ENCODE results near the gene KCNIP4. TPM values are rescaled to one million over a fixed set of nuclear protein-coding genes. Genes with fewer than 3 reads are reported as not detected.
"Not testable (repeated sequence)": the region's sequence is repeated elsewhere in the genome, so short reads cannot be mapped to it uniquely, and the experiment has no call there.

The KCNIP4 gene
- total and polyA plus RNA-seq, 4 donors: not detected

- no peaks in the 10 kb centered on the region for H3K27me3 ChIP-seq (ENCODE audit: control insufficient read depth in 1 of 2, insufficient read depth in 2 of 2, low read length in 1 of 2)
- ATAC-seq (ENCODE audit: low FRiP score) (no peak), DNase-seq (no peak)
- no peak overlapping the region for H3K4me3 ChIP-seq (ENCODE audit: low read length in 2 of 2)
- H3K27ac ChIP-seq (ENCODE audit: low read depth in 1 of 2, low read length in 2 of 2): no peak overlapping the region
- no peaks in the 10 kb centered on the region for H3K4me1 ChIP-seq (ENCODE audit: control insufficient read depth in 1 of 2, insufficient read depth in 2 of 2, low read length in 2 of 2)
- intact Hi-C loops (cut with DNase I): no loop called here
- H3K9me3 ChIP-seq (ENCODE audit: control insufficient read depth, low read length): no peaks in the 10 kb centered on the region
- H3K36me3 ChIP-seq (ENCODE audit: control insufficient read depth in 1 of 2, insufficient read depth in 2 of 2, low read length in 1 of 2): no peaks in the 10 kb centered on the region
Observed at GRCh38 chr4:20761382-20761781, 1187.2 kb downstream of the KCNIP4 start.

GRCh38 chr4:20760053-20760452, 1188.5 kb downstream of the KCNIP4 start:
- ATAC-seq (ENCODE audit: low FRiP score): no peak

GRCh38 chr4:20754036-20754435, 1194.5 kb downstream of the KCNIP4 start:
- intact Hi-C loops (cut with DNase I): no loop called here
- no peaks in the 10 kb centered on the region for H3K9me3 ChIP-seq (ENCODE audit: control insufficient read depth, low read length)
- no peaks in the 10 kb centered on the region for H3K36me3 ChIP-seq (ENCODE audit: control insufficient read depth in 1 of 2, insufficient read depth in 2 of 2, low read length in 1 of 2)
- 72 to 91% methylated on average over 1 of the region's 1 CpG for WGBS, 2 donors
- no peaks in the 10 kb centered on the region for H3K27me3 ChIP-seq (ENCODE audit: control insufficient read depth in 1 of 2, insufficient read depth in 2 of 2, low read length in 1 of 2)
- H3K27ac ChIP-seq (ENCODE audit: low read depth in 1 of 2, low read length in 2 of 2): no peak overlapping the region
- DNase-seq (no peak), ATAC-seq (ENCODE audit: low FRiP score) (no peak)
- H3K4me3 ChIP-seq (ENCODE audit: low read length in 2 of 2): no peak overlapping the region
- no peaks in the 10 kb centered on the region for H3K4me1 ChIP-seq (ENCODE audit: control insufficient read depth in 1 of 2, insufficient read depth in 2 of 2, low read length in 2 of 2)

More at GRCh38 chr4:20760053-20760452, 1188.5 kb downstream of the KCNIP4 start:
- Histone ChIP-seq H3K27ac (ENCODE audit: low read depth in 1 of 2, low read length in 2 of 2) (no peak overlapping the region), H3K36me3 (ENCODE audit: control insufficient read depth in 1 of 2, insufficient read depth in 2 of 2, low read length in 1 of 2) (no peaks in the 10 kb centered on the region), H3K27me3 (ENCODE audit: control insufficient read depth in 1 of 2, insufficient read depth in 2 of 2, low read length in 1 of 2) (no peaks in the 10 kb centered on the region), H3K9me3 (ENCODE audit: control insufficient read depth, low read length) (no peaks in the 10 kb centered on the region), H3K4me1 (ENCODE audit: control insufficient read depth in 1 of 2, insufficient read depth in 2 of 2, low read length in 2 of 2) (no peaks in the 10 kb centered on the region), H3K4me3 (ENCODE audit: low read length in 2 of 2) (no peak overlapping the region)
- intact Hi-C loops (cut with DNase I): no loop called here
- 61 to 79% methylated on average over 2 of the region's 2 CpGs for WGBS, 2 donors
- DNase-seq: no peak

- Histone ChIP-seq H3K9me3 (ENCODE audit: control insufficient read depth, low read length) (no peaks in the 10 kb centered on the region), H3K27me3 (ENCODE audit: control insufficient read depth in 1 of 2, insufficient read depth in 2 of 2, low read length in 1 of 2) (no peaks in the 10 kb centered on the region), H3K36me3 (ENCODE audit: control insufficient read depth in 1 of 2, insufficient read depth in 2 of 2, low read length in 1 of 2) (no peaks in the 10 kb centered on the region), H3K4me3 (ENCODE audit: low read length in 2 of 2) (no peak overlapping the region), H3K27ac (ENCODE audit: low read depth in 1 of 2, low read length in 2 of 2) (no peak overlapping the region), H3K4me1 (ENCODE audit: control insufficient read depth in 1 of 2, insufficient read depth in 2 of 2, low read length in 2 of 2) (no peaks in the 10 kb centered on the region)
- ATAC-seq (ENCODE audit: low FRiP score): no peak
- no peak for DNase-seq
- intact Hi-C loops (cut with DNase I): no loop called here
- WGBS, 2 donors: 81 to 87% methylated on average over 3 of the region's 3 CpGs
Observed at GRCh38 chr4:20752641-20753040, 1195.9 kb downstream of the KCNIP4 start.

- ATAC-seq (ENCODE audit: low FRiP score); H3K27ac ChIP-seq (ENCODE audit: low read depth in 1 of 2, low read length in 2 of 2); H3K9me3 ChIP-seq (ENCODE audit: control insufficient read depth, low read length); H3K4me1 ChIP-seq (ENCODE audit: control insufficient read depth in 1 of 2, insufficient read depth in 2 of 2, low read length in 2 of 2); H3K4me3 ChIP-seq (ENCODE audit: low read length in 2 of 2); H3K27me3 ChIP-seq (ENCODE audit: control insufficient read depth in 1 of 2, insufficient read depth in 2 of 2, low read length in 1 of 2); H3K36me3 ChIP-seq (ENCODE audit: control insufficient read depth in 1 of 2, insufficient read depth in 2 of 2, low read length in 1 of 2); DNase-seq; intact Hi-C loops (cut with DNase I): not testable (repeated sequence)
- 91 to 95% methylated on average over 4 of the region's 4 CpGs for WGBS, 2 donors
Observed at GRCh38 chr4:20746000-20746399, 1202.6 kb downstream of the KCNIP4 start.

- no peaks in the 10 kb centered on the region for H3K4me1 ChIP-seq (ENCODE audit: control insufficient read depth in 1 of 2, insufficient read depth in 2 of 2, low read length in 2 of 2)
- H3K27me3 ChIP-seq (ENCODE audit: control insufficient read depth in 1 of 2, insufficient read depth in 2 of 2, low read length in 1 of 2): no peaks in the 10 kb centered on the region
- peaks cover 10 to 14% of the 10 kb centered on the region in 2 donors for H3K36me3 ChIP-seq (ENCODE audit: control insufficient read depth in 1 of 2, insufficient read depth in 2 of 2, low read length in 1 of 2)
- 95 to 97% methylated on average over 1 of the region's 1 CpG for WGBS, 2 donors
- peaks cover 11% of the 10 kb centered on the region for H3K9me3 ChIP-seq (ENCODE audit: control insufficient read depth, low read length)
- H3K4me3 ChIP-seq (ENCODE audit: low read length in 2 of 2): no peak overlapping the region
- H3K27ac ChIP-seq (ENCODE audit: low read depth in 1 of 2, low read length in 2 of 2): no peak overlapping the region
- ATAC-seq (ENCODE audit: low FRiP score) (no peak), DNase-seq (no peak)
- intact Hi-C loops (cut with DNase I): no loop called here
Observed at GRCh38 chr4:20735931-20736330, 1212.6 kb downstream of the KCNIP4 start.

- WGBS, 2 donors: 60 to 81% methylated on average over 6 of the region's 6 CpGs
- no peak overlapping the region for H3K27ac ChIP-seq (ENCODE audit: low read depth in 1 of 2, low read length in 2 of 2)
- peaks cover 0 to 7% of the 10 kb centered on the region in 2 donors for H3K36me3 ChIP-seq (ENCODE audit: control insufficient read depth in 1 of 2, insufficient read depth in 2 of 2, low read length in 1 of 2)
- intact Hi-C loops (cut with DNase I): no loop called here
- no peaks in the 10 kb centered on the region for H3K27me3 ChIP-seq (ENCODE audit: control insufficient read depth in 1 of 2, insufficient read depth in 2 of 2, low read length in 1 of 2)
- H3K4me3 ChIP-seq (ENCODE audit: low read length in 2 of 2): no peak overlapping the region
- ATAC-seq (ENCODE audit: low FRiP score): no peak
- no peaks in the 10 kb centered on the region for H3K4me1 ChIP-seq (ENCODE audit: control insufficient read depth in 1 of 2, insufficient read depth in 2 of 2, low read length in 2 of 2)
- no peak for DNase-seq
- H3K9me3 ChIP-seq (ENCODE audit: control insufficient read depth, low read length): peaks cover 6% of the 10 kb centered on the region
Observed at GRCh38 chr4:20724915-20725314, 1223.7 kb downstream of the KCNIP4 start.

- ATAC-seq (ENCODE audit: low FRiP score) (no peak), DNase-seq (no peak)
- Histone ChIP-seq H3K9me3 (ENCODE audit: control insufficient read depth, low read length) (peaks cover 6% of the 10 kb centered on the region), H3K27me3 (ENCODE audit: control insufficient read depth in 1 of 2, insufficient read depth in 2 of 2, low read length in 1 of 2) (no peaks in the 10 kb centered on the region), H3K36me3 (ENCODE audit: control insufficient read depth in 1 of 2, insufficient read depth in 2 of 2, low read length in 1 of 2) (peaks cover 0 to 7% of the 10 kb centered on the region in 2 donors), H3K4me3 (ENCODE audit: low read length in 2 of 2) (no peak overlapping the region), H3K4me1 (ENCODE audit: control insufficient read depth in 1 of 2, insufficient read depth in 2 of 2, low read length in 2 of 2) (no peaks in the 10 kb centered on the region), H3K27ac (ENCODE audit: low read depth in 1 of 2, low read length in 2 of 2) (no peak overlapping the region)
- WGBS, 2 donors: 72 to 83% methylated on average over 3 of the region's 3 CpGs
- intact Hi-C loops (cut with DNase I): no loop called here
Observed at GRCh38 chr4:20723463-20723862, 1225.1 kb downstream of the KCNIP4 start.

- H3K4me3 ChIP-seq (ENCODE audit: low read length in 2 of 2): no peak overlapping the region
- peaks cover 6% of the 10 kb centered on the region for H3K9me3 ChIP-seq (ENCODE audit: control insufficient read depth, low read length)
- intact Hi-C loops (cut with DNase I): no loop called here
- ATAC-seq (ENCODE audit: low FRiP score): no peak
- H3K27me3 ChIP-seq (ENCODE audit: control insufficient read depth in 1 of 2, insufficient read depth in 2 of 2, low read length in 1 of 2): no peaks in the 10 kb centered on the region
- no peak overlapping the region for H3K27ac ChIP-seq (ENCODE audit: low read depth in 1 of 2, low read length in 2 of 2)
- 61 to 76% methylated on average over 3 of the region's 3 CpGs for WGBS, 2 donors
- H3K4me1 ChIP-seq (ENCODE audit: control insufficient read depth in 1 of 2, insufficient read depth in 2 of 2, low read length in 2 of 2): no peaks in the 10 kb centered on the region
- DNase-seq: no peak
- H3K36me3 ChIP-seq (ENCODE audit: control insufficient read depth in 1 of 2, insufficient read depth in 2 of 2, low read length in 1 of 2): peaks cover 0 to 7% of the 10 kb centered on the region in 2 donors
Observed at GRCh38 chr4:20723019-20723418, 1225.6 kb downstream of the KCNIP4 start.
